Breast epithelium (tissue), 3 donors: ENCODE results near the gene CCDC175.

Experiments used
- CTCF ChIP-seq, 3 donors: fragments of 450-650 bp; IDR thresholded peaks; one replicate each; pipeline ENCODE4 v1.5.1; 2016 to 2017; ENCODE audit warnings: antibody characterized with exemption in 3 of 3, mild to moderate bottlenecking in 3 of 3, moderate library complexity in 3 of 3
- POLR2A ChIP-seq: fragments of 450-650 bp; IDR thresholded peaks from one replicate; pipeline ENCODE4 v1.6.1; 2016; ENCODE audit warnings: antibody characterized with exemption, mild to moderate bottlenecking, moderate library complexity

DNA sequence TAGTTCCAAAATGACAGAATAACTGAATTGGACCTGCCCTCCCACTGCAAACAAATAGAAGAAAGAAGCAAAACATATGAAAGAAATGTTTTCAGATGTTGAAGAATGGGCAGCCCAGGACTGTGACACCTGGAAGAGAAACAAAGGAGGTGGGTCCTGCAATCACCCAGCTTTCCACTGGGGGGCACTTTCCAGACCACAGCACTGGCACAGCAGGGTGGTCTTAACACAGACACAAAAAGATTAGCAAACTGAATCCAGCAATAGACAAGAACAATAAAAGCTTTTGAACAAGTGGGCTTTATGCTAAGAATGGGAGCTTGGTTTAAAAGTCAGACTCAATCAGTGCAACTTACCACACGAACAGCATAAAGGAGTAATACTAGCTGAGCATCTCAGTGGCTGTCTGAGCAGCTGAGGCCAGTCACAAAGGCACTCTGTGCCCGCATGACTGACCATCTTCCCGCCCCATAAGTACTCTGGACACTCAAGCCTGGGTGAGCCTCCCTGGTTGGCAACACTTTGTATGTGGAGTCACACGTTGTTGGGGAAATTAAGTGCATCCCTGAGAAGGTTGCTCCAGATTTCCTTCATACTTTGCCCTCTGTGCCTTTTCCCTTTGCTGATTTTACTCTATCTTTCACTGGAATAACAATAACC, 64.6 kb downstream of the CCDC175 start:
- TF ChIP-seq CTCF (IDR thresholded peaks at IDR 0.05): no peak
- no peak for TF ChIP-seq POLR2A
